Large intestine (tissue), 3 donors: Measurements from ENCODE around the gene CACNB2. TPM values are rescaled to one million over a fixed set of nuclear protein-coding genes. Genes with fewer than 3 reads are reported as not detected.

ENCODE experiments used
- DNase-seq, 2 donors: peaks; one replicate each; pipeline versions ENCODE4 v3.0.0 to v3.0.0-alpha.2; 2013
- H3K27ac ChIP-seq: one replicate; pipeline ENCODE4 v1.5.1; 2013; ENCODE audit warnings: low read length
- H3K27me3 ChIP-seq: 2 replicates; pipeline ENCODE4 v1.6.1; 2013; ENCODE audit warnings: low read length; ENCODE audit not compliant: control insufficient read depth, insufficient read depth
- H3K36me3 ChIP-seq: 2 replicates; pipeline ENCODE4 v1.6.1; 2013; ENCODE audit warnings: low read length; ENCODE audit not compliant: control insufficient read depth, insufficient read depth
- H3K4me1 ChIP-seq: one replicate; pipeline ENCODE4 v1.6.1; 2013; ENCODE audit warnings: low read length; ENCODE audit not compliant: control insufficient read depth, insufficient read depth
- H3K4me3 ChIP-seq: one replicate; pipeline ENCODE4 v1.5.1; 2013; ENCODE audit warnings: low read length
- H3K9me3 ChIP-seq: one replicate; pipeline ENCODE4 v1.6.1; 2013; ENCODE audit warnings: mild to moderate bottlenecking, low read depth, low read length, moderate library complexity; ENCODE audit not compliant: control insufficient read depth
- WGBS: methylation state at CpG from one replicate; pipeline ENCODE4 v1.1.5; 2013; ENCODE audit warnings: low lambda C conversion rate; ENCODE audit not compliant: insufficient coverage; 5-methylcytosine and 5-hydroxymethylcytosine counted together
- polyA plus RNA-seq: library from polyadenylated mRNA; unstranded; fragments of 120-200 nt; gene quantifications from one replicate; pipeline ENCODE4 v1.2.1, GENCODE V29; 2013

CACNB2 gene
- polyA plus RNA-seq, 1 donor = 8.2 TPM

GRCh38 chr10:18278181-18278580 is 138.0 kb downstream of the CACNB2 start:
- no peak overlapping the region for H3K27ac ChIP-seq
- H3K4me3 ChIP-seq = no peak overlapping the region
- no peaks in the 10 kb centered on the region for H3K4me1 ChIP-seq
- H3K27me3 ChIP-seq = no peaks in the 10 kb centered on the region
- no peaks in the 10 kb centered on the region for H3K36me3 ChIP-seq
- 100% methylated on average over 3 of the region's 3 CpGs for WGBS
- no peaks in the 10 kb centered on the region for H3K9me3 ChIP-seq
- no peak for DNase-seq

- no peaks in the 10 kb centered on the region for H3K27me3 ChIP-seq
- no peaks in the 10 kb centered on the region for H3K36me3 ChIP-seq
- 77% methylated on average over 3 of the region's 4 CpGs for WGBS
- H3K4me1 ChIP-seq = no peaks in the 10 kb centered on the region
- DNase-seq = no peak
- H3K27ac ChIP-seq = no peak overlapping the region
- H3K4me3 ChIP-seq = no peak overlapping the region
- H3K9me3 ChIP-seq = no peaks in the 10 kb centered on the region
Observed at GRCh38 chr10:18279173-18279572, 138.9 kb downstream of the CACNB2 start.

GRCh38 chr10:18282094-18282493 is 141.9 kb downstream of the CACNB2 start:
- WGBS = 20% methylated on average over 2 of the region's 2 CpGs
- Histone ChIP-seq H3K27ac (no peak overlapping the region), H3K36me3 (no peaks in the 10 kb centered on the region), H3K4me3 (no peak overlapping the region), H3K9me3 (no peaks in the 10 kb centered on the region), H3K27me3 (no peaks in the 10 kb centered on the region), H3K4me1 (no peaks in the 10 kb centered on the region)
- no peak for DNase-seq

DNA sequence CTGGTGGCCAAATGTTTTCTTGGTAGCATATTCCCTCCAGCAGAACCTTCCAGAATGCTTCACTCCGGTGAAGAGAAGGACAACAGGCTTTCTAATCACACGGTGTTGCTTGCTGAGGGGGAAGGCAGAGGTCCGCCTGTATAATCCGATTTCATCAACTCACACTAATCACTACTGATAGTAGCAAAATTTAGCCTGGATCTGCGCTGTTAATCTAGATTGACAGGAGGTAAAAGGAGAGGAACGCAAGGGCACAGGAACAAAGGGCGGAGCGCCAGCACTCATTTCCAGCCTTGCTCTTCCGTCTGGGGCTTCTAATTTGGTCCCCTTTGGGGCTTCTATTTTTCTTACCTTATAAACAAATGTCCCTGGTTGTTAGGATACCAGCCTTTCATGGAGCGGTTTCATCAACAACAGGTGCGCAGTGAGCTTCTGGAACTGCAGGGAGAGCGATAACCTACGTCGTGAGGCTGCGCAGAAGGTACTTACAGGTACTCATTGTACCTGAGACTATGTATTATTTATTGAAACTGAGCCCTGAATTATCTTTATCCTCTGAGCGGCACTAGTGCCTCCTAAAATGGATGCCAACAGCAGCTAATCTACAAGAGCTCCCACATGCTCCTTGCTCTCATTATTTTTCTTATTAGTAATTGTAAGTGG is 150.6 kb downstream of the CACNB2 start:
- Histone ChIP-seq H3K4me3 (no peak overlapping the region), H3K4me1 (no peaks in the 10 kb centered on the region), H3K9me3 (no peaks in the 10 kb centered on the region), H3K27me3 (no peaks in the 10 kb centered on the region), H3K27ac (no peak overlapping the region), H3K36me3 (no peaks in the 10 kb centered on the region)
- DNase-seq = no peak
- no CpG with 5 or more reads among the region's 16 CpGs for WGBS

GRCh38 chr10:18293536-18294510 is 153.6 kb downstream of the CACNB2 start:
- H3K27ac ChIP-seq = no peak overlapping the region
- no peak for DNase-seq
- no peaks in the 10 kb centered on the region for H3K36me3 ChIP-seq
- H3K4me1 ChIP-seq = no peaks in the 10 kb centered on the region
- H3K27me3 ChIP-seq = no peaks in the 10 kb centered on the region
- WGBS = 93% methylated on average over 3 of the region's 9 CpGs
- H3K9me3 ChIP-seq = no peaks in the 10 kb centered on the region
- H3K4me3 ChIP-seq = no peak overlapping the region

DNA sequence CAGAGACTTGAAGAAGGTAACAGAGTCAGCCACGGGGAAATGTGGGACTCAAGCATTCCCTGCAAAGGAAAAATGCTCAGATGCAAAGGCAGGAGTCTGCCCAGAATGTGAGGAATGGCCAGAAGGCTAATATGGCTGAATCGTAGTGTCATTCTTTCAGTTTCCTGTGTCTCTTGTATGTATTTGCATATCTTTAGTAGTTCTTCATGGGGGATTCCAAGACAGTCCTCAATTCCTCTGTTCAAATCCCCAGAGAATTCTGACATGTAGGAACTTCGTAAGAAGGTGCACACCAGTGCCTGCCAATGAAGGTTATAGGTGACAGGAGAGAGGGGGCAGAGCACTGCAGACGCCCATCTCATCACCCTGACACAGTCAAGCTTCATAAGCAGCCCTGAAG is 154.4 kb downstream of the CACNB2 start:
- no peak overlapping the region for H3K4me3 ChIP-seq
- no peaks in the 10 kb centered on the region for H3K36me3 ChIP-seq
- H3K9me3 ChIP-seq = no peaks in the 10 kb centered on the region
- H3K27ac ChIP-seq = no peak overlapping the region
- H3K4me1 ChIP-seq = no peaks in the 10 kb centered on the region
- H3K27me3 ChIP-seq = no peaks in the 10 kb centered on the region
- no peak for DNase-seq
- no CpG with 5 or more reads among the region's 4 CpGs for WGBS

DNA sequence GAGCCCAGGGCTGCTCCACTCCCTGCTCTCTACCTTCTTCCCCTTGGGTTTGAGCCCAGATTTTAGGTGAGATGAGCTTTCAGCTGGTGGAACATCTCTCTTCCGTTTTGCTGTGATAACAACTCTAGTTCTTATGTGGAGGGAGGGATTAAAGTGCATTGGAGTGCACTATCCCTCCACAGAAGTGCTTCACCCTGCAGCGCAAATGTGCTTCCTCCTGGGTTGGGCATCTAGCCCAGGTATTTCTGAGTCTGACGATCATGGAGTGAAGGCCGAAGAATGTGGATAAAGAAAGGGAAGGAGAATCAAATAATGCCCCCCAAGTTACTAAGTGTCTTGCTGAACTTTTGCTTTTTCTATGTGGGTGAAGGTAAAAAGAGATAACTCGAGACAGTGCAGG is 157.4 kb downstream of the CACNB2 start:
- Histone ChIP-seq H3K36me3 (no peaks in the 10 kb centered on the region), H3K27me3 (no peaks in the 10 kb centered on the region), H3K4me3 (no peak overlapping the region), H3K27ac (no peak overlapping the region), H3K9me3 (no peaks in the 10 kb centered on the region), H3K4me1 (no peaks in the 10 kb centered on the region)
- WGBS = no CpG with 5 or more reads among the region's 5 CpGs
- DNase-seq = no peak

- DNase-seq = no peak
- WGBS = no CpG with 5 or more reads among the region's 9 CpGs
- Histone ChIP-seq H3K27me3 (no peaks in the 10 kb centered on the region), H3K36me3 (no peaks in the 10 kb centered on the region), H3K27ac (no peak overlapping the region), H3K4me3 (no peak overlapping the region), H3K9me3 (no peaks in the 10 kb centered on the region), H3K4me1 (no peaks in the 10 kb centered on the region)
Observed at GRCh38 chr10:18298256-18298655, 158.0 kb downstream of the CACNB2 start.

DNA sequence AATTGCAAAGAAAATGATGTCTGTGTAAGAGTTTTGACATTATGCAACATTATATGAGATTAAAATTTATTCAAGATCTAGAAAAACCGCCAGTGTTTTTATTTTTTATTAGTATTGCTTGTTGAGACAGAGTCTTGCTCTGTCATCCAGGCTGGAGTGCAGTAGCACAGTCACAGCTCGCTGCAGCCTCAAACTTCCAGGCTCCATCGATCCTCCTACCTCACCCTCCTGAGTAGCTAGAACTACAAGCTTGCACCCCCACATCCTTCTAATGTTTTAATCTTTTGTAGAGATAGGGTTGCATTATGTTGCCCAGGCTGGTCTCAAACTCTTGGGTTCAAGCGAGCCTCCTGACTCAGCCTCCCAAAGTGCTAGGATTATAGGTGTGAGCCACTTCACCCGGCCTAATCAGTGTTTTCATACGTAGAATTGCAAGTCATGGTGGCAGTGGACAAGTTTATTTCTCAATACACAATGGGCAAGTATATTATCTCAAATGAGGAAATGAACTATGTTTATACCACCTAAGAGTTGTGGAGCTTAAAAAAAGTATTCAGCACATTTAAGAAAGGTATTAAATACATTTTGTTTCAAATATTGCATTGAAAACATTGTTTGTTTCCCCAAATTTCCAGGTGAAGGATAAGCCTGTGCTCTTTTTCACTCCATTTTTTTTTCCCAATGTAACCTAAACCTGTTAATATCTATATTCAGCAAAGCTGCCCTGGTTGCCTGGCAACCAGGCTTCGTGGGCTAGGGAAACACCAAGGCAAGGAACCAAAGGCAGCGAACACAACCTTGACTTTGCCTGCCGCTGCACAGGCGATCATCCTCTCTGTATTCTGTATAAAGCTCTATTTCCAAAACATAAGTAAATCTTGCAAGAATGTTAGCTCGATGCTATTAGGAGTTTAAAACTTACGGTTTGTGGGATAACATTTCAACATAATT is 163.9 kb downstream of the CACNB2 start:
- 75% methylated on average over 2 of the region's 12 CpGs for WGBS
- H3K27me3 ChIP-seq = no peaks in the 10 kb centered on the region
- H3K4me3 ChIP-seq = no peak overlapping the region
- H3K4me1 ChIP-seq = no peaks in the 10 kb centered on the region
- H3K9me3 ChIP-seq = no peaks in the 10 kb centered on the region
- no peak overlapping the region for H3K27ac ChIP-seq
- H3K36me3 ChIP-seq = no peaks in the 10 kb centered on the region
- DNase-seq = no peak

- Histone ChIP-seq H3K9me3 (no peaks in the 10 kb centered on the region), H3K27ac (no peak overlapping the region), H3K27me3 (no peaks in the 10 kb centered on the region), H3K4me1 (no peaks in the 10 kb centered on the region), H3K36me3 (no peaks in the 10 kb centered on the region), H3K4me3 (no peak overlapping the region)
- 96% methylated on average over 3 of the region's 3 CpGs for WGBS
- DNase-seq = no peak
Observed at GRCh38 chr10:18306031-18306430, 165.8 kb downstream of the CACNB2 start.
